Pancreas (tissue), 10 donors: Measurements from ENCODE around the gene CASP9. TPM values are rescaled to one million over a fixed set of nuclear protein-coding genes. Genes with fewer than 3 reads are reported as not detected.
"Not testable (repeated sequence)": the region's sequence is repeated elsewhere in the genome, so short reads cannot be mapped to it uniquely, and the experiment has no call there.

Experiments
- ATAC-seq, 4 donors: fragments of 200-7000 bp; cut with Tn5 transposase; one replicate each; pipeline versions ENCODE4 v1.8.0 to v1.9.1; 2020; ENCODE audit warnings: mild to moderate bottlenecking in 4 of 4, moderate library complexity in 4 of 4
- DNase-seq, 6 donors: peaks; one replicate each; pipeline ENCODE4 v3.0.0-alpha.2; 2020
- FAIRE-seq: peaks from 2 replicates; lab custom pipeline; 2012; peaks lifted over from hg19 to GRCh38; lab: Jason Lieb, UNC
- H3K27ac ChIP-seq, 4 donors: fragments of 200-600 bp; sonication (generic); 1 replicate in 3 of 4; 2 replicates in 1 of 4; pipeline versions ENCODE4 v1.5.0 to v1.8.0; 2020
- H3K27me3 ChIP-seq, 4 donors: fragments of 200-600 bp; one replicate each; pipeline ENCODE4 v1.8.0; 2021
- H3K36me3 ChIP-seq, 3 donors: fragments of 200-600 bp; sonication (generic) in 1 of 3; one replicate each; pipeline versions ENCODE4 v1.5.0 to v1.8.0; 2020 to 2021
- H3K4me1 ChIP-seq, 3 donors: fragments of 200-600 bp; one replicate each; pipeline ENCODE4 v1.8.0; 2021
- H3K4me3 ChIP-seq, 4 donors: fragments of 200-600 bp; sonication (generic) in 2 of 4; one replicate each; pipeline versions ENCODE4 v1.5.0 to v1.8.0; 2020 to 2021
- H3K9me3 ChIP-seq, 4 donors: fragments of 200-600 bp; one replicate each; pipeline ENCODE4 v1.8.0; 2021
- WGBS, 2 donors: extraction: QIAGEN DNeasy Blood & Tissue Kit; methylation state at CpG; one replicate each; pipeline ENCODE4 v1.1.7; 2013; 5-methylcytosine and 5-hydroxymethylcytosine counted together
- intact Hi-C, 3 donors: fragments of 100-400 bp; cut with DNase I; formaldehyde crosslinking; loops; one replicate each; pipeline versions ENCODE4 v1.11.1 to v1.14.2; 2022
- polyA plus RNA-seq, 2 donors: library from polyadenylated mRNA; stranded (reverse); fragments of 200-250 nt; gene quantifications; one replicate each; pipeline ENCODE4 v1.2.3, GENCODE V29; 2013
- total RNA-seq, 6 donors: library from RNA; stranded (reverse); fragmentation: NEBNext Ultra II Directional in 4 of 6; extraction: Animal tissue kit (Norgen Biotek cat#: 25700) in 4 of 6; gene quantifications; one replicate each; pipeline versions ENCODE4 v1.2.1 to v1.2.4, GENCODE V29; 2021 to 2023
- TF ChIP-seq, protein P1 (sequence below), 4 donors: fragments of 200-600 bp; sonication (generic) in 3 of 4; IDR thresholded peaks; one replicate each; pipeline versions ENCODE4 v1.5.0 to v1.8.0; 2021; ENCODE audit warnings: antibody characterized with exemption in 4 of 4
- donor health status: healthy with polysubstance abuse.
- donor health status: DM: no; HTN: no; CAD: no; lungs with moderate emphysema.
- donor health status: DM: no; HTN: no; CAD: no.
- donor health status: control.
- donor health status: control.
- donor health status: Bipolar disorder and iron deficiency.
- donor health status: DM: yes; HTN: yes; CAD: no.
- donor health status: DM: no; HTN: no; CAD: no.
- donor health status: DM: no; HTN: no; CAD: no.
- donor health status: DM: yes; HTN: yes; CAD: no.

CASP9 gene
- total and polyA plus RNA-seq, 8 donors, result 6.6 to 32.0 (median 8.9) TPM

DNA sequence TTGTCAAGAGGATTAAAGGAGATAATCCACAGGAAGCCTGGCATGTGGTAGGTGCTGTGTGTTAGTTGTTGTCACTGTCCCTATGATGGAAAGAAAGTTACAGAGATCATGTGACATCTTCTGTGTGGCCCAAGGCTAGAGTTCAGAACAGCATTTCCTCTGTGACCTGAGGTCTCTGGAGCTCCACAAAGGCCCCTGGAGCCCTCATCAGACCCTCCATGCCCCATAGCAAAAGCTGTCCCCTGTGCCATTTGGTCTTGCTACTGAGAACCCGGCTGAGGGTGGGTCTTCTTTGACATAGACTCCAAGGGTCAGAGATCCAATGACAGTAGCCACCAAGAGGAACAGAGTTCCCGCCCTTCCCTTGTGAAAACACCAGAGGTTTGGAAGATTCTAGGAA lies 40.0 kb downstream of the CASP9 start:
- Histone ChIP-seq H3K4me1 (peaks cover 0 to 8% (median 5%) of the 10 kb centered on the region in 3 donors), H3K9me3 (no peaks in the 10 kb centered on the region), H3K4me3 (no peak overlapping the region), H3K27ac (no peak overlapping the region), H3K36me3 (peaks cover 0 to 17% (median 0%) of the 10 kb centered on the region in 3 donors), H3K27me3 (no peaks in the 10 kb centered on the region)
- FAIRE-seq (no peak), ATAC-seq (no peak), DNase-seq (no peak)
- TF ChIP-seq, protein P1, sequence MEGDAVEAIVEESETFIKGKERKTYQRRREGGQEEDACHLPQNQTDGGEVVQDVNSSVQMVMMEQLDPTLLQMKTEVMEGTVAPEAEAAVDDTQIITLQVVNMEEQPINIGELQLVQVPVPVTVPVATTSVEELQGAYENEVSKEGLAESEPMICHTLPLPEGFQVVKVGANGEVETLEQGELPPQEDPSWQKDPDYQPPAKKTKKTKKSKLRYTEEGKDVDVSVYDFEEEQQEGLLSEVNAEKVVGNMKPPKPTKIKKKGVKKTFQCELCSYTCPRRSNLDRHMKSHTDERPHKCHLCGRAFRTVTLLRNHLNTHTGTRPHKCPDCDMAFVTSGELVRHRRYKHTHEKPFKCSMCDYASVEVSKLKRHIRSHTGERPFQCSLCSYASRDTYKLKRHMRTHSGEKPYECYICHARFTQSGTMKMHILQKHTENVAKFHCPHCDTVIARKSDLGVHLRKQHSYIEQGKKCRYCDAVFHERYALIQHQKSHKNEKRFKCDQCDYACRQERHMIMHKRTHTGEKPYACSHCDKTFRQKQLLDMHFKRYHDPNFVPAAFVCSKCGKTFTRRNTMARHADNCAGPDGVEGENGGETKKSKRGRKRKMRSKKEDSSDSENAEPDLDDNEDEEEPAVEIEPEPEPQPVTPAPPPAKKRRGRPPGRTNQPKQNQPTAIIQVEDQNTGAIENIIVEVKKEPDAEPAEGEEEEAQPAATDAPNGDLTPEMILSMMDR (IDR thresholded peaks at IDR 0.05), result no peak
- intact Hi-C loops, result no loop called here
- WGBS, 2 donors, result 78 to 90% methylated on average over 2 of the region's 2 CpGs

DNA sequence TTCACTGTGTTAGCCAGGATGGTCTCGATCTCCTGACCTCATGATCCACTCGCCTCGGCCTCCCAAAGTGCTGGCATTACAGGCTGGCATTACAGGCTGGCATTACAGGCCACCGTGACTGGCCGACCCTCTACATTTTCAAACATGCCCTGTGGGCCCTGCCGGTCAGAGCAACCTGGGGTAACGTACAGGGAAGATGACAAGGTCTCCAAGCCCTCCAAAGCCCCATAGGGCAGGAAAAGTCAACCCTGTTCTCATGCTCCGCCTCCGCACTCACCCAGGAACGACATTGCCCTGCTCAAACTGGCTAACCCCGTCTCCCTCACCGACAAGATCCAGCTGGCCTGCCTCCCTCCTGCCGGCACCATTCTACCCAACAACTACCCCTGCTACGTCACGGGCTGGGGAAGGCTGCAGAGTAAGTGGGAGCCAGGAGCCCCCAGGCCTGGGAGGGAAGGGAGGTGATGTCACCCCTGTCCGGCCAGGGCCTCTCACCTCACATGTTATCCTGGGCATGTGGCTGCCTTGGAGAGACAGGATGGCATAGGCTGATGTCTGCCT lies 41.0 kb downstream of the CASP9 start:
- ATAC-seq, result peak in 1 of 4 donors; percentile 12
- FAIRE-seq, H3K9me3 ChIP-seq, intact Hi-C loops, DNase-seq, H3K27ac ChIP-seq, H3K4me1 ChIP-seq, H3K27me3 ChIP-seq, H3K4me3 ChIP-seq: not testable (repeated sequence)
- peaks cover 0 to 17% (median 0%) of the 10 kb centered on the region in 3 donors for H3K36me3 ChIP-seq
- 65 to 77% methylated on average over 12 to 15 of the region's 16 CpGs for WGBS, 2 donors

DNA sequence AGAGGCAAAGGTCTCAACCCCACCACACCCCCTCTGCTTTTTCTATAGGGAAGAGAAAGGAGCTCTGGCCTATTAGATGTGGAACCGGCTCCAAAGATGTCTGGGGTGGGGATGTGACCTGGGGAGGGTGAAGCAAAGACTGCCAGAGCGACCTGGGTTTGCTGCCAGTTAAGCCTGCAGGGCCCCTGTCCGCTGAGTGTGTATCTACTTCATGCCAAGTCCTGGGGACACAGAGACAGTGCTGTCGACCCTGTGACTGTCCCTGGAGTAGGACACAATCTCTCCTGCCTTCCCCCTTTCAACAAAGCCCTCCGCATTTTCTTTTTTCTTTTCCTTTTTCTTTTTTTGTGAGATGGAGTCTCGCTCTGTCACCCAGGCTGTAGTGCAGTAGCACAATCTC lies 41.6 kb downstream of the CASP9 start:
- 60 to 65% methylated on average over 6 of the region's 6 CpGs for WGBS, 2 donors
- FAIRE-seq, H3K4me1 ChIP-seq, intact Hi-C loops, ATAC-seq, H3K4me3 ChIP-seq, H3K9me3 ChIP-seq, DNase-seq, H3K27ac ChIP-seq, H3K27me3 ChIP-seq: not testable (repeated sequence)
- H3K36me3 ChIP-seq, result peaks cover 0 to 17% (median 0%) of the 10 kb centered on the region in 3 donors

DNA sequence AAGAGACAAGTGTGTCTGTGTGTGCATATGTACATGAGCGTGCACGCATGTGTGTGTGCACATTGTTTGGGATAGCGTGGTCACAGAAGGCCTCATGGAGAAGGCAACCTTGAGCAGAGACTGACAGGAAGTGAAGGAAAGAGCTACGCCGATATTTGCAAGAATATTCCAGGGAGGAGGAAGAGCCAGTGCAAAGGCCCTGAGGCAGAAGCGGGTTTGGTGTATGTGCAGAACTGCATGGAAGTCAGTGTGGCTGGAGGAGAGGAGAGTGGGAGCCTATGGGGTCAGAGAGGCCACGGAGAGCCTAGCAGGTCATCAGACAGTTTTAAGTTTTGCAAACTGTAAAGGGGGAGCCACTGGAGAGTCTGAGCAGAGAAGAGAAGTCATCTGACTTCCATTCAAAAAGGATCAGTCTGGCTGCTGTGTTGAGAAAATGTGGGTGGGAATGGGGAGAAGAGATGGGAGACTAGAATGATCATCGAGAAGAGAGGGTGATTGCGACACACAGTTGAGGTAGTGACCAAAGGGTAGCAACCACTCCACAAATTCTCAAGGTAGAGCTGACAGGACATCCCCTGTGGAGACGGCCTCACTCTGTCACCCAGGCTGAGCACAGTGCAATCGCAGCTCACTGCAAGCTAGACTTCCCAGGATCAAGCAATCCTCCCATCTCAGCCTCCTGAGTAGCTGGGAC lies 44.2 kb downstream of the CASP9 start:
- Histone ChIP-seq H3K4me3 (no peak overlapping the region), H3K36me3 (no peaks in the 10 kb centered on the region), H3K9me3 (no peaks in the 10 kb centered on the region), H3K27me3 (no peaks in the 10 kb centered on the region), H3K4me1 (peaks cover 5 to 10% (median 8%) of the 10 kb centered on the region in 3 donors), H3K27ac (no peak overlapping the region)
- TF ChIP-seq, protein P1 (IDR thresholded peaks at IDR 0.05), result no peak
- FAIRE-seq (no peak), DNase-seq (no peak), ATAC-seq (no peak)
- intact Hi-C loops, result no loop called here
- 49 to 62% methylated on average over 11 of the region's 11 CpGs for WGBS, 2 donors

DNA sequence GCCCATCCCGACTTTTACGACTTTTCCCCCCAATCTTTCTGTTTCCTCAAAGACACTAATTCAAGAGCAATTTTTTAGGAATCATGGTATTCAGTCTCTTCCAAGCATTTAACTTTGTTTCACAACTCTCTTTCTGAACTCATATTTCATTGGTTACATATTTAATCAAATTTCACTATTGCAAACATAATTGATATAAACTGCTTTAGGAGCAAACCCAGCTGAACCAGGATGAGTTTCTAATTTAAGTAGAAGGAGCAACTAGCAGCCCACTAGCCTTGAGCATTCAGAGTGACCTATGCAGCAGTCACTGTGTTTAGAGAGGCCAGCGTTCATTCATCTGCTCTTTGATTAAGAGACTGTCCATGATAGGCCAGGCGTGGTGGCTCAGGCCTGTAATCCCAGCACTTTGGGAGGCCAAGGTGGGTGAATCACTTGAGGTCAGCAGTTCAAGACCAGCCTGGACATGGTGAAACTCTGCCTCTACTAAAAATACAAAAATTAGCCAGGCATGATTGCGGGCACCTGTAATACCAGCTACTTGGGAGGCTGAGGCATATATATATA lies 46.3 kb downstream of the CASP9 start:
- intact Hi-C loops, result no loop called here

More for the DNA sequence above, 46.3 kb downstream of the CASP9 start:
- H3K9me3 ChIP-seq, result no peaks in the 10 kb centered on the region
- no peaks in the 10 kb centered on the region for H3K36me3 ChIP-seq
- peak in 1 of 4 donors; percentile 12 for ATAC-seq
- H3K27me3 ChIP-seq, result no peaks in the 10 kb centered on the region
- H3K27ac ChIP-seq, result peak overlapping the region in 1 of 4 donors; percentile 62
- peaks cover 5 to 15% (median 13%) of the 10 kb centered on the region in 3 donors for H3K4me1 ChIP-seq
- no peak for FAIRE-seq
- no peak for DNase-seq
- WGBS, 2 donors, result 36 to 47% methylated on average over 5 of the region's 5 CpGs
- H3K4me3 ChIP-seq, result peak overlapping the region in 1 of 4 donors; percentile 0
- TF ChIP-seq, protein P1 (IDR thresholded peaks at IDR 0.05), result no peak
